Left ventricle myocardium inferior (tissue), 1 donor: ENCODE measurements around the gene CDON. TPM values are rescaled to one million over a fixed set of nuclear protein-coding genes. Genes with fewer than 3 reads are reported as not detected.

Experiments used
- DNase-seq: peaks from one replicate; pipeline ENCODE4 v3.0.0-alpha.2; 2020
- H3K27ac ChIP-seq: fragments of 200-600 bp; replicated peaks from 2 replicates; pipeline ENCODE4 v1.8.0; 2021
- H3K27me3 ChIP-seq: fragments of 200-600 bp; 2 replicates; pipeline ENCODE4 v1.8.0; 2021; ENCODE audit warnings: low read depth
- H3K36me3 ChIP-seq: fragments of 200-600 bp; 2 replicates; pipeline ENCODE4 v1.8.0; 2021
- H3K4me1 ChIP-seq: fragments of 200-600 bp; 2 replicates; pipeline ENCODE4 v1.8.0; 2021
- H3K4me3 ChIP-seq: fragments of 200-600 bp; 2 replicates; pipeline ENCODE4 v1.8.0; 2021; ENCODE audit warnings: mild to moderate bottlenecking, moderate library complexity
- H3K9me3 ChIP-seq: fragments of 200-600 bp; replicated peaks from 2 replicates; pipeline ENCODE4 v1.8.0; 2021
- CTCF ChIP-seq: fragments of 200-600 bp; IDR thresholded peaks from 2 replicates; pipeline ENCODE4 v1.8.0; 2021; ENCODE audit warnings: antibody characterized with exemption, mild to moderate bottlenecking, borderline replicate concordance
- intact Hi-C: fragments of 100-400 bp; cut with micrococcal nuclease; formaldehyde crosslinking; loops from one replicate; pipeline ENCODE4 v1.11.0; 2022
- total RNA-seq: library from RNA; stranded (reverse); fragmentation: NEBNext Ultra II Directional; extraction: Animal tissue kit (Norgen Biotek cat#: 25700); gene quantifications from one replicate; pipeline ENCODE4 v1.2.1, GENCODE V29; 2021
- donor health status: DM: no; HTN: yes; CAD: no; lungs with severe emphysema.

The CDON gene
- total RNA-seq, 1 donor from 2014 or later: 9.9 TPM

- H3K4me3 ChIP-seq: no peak overlapping the region
- H3K27me3 ChIP-seq: peaks cover 25% of the 10 kb centered on the region
- TF ChIP-seq CTCF: no peak
- peaks cover 25% of the 10 kb centered on the region for H3K4me1 ChIP-seq
- DNase-seq: no peak
- intact Hi-C loops: no loop called here
- H3K9me3 ChIP-seq: no peaks in the 10 kb centered on the region
- peak overlapping the region; percentile 3 for H3K27ac ChIP-seq
- no peaks in the 10 kb centered on the region for H3K36me3 ChIP-seq
These were observed 113.1 kb downstream of the CDON start for GRCh38 chr11:125949271-125950177.

- Histone ChIP-seq H3K36me3 (no peaks in the 10 kb centered on the region), H3K9me3 (no peaks in the 10 kb centered on the region), H3K4me1 (peaks cover 25% of the 10 kb centered on the region), H3K27ac (no peak overlapping the region), H3K4me3 (no peak overlapping the region), H3K27me3 (peaks cover 29% of the 10 kb centered on the region)
- no peak for DNase-seq
- no peak for TF ChIP-seq CTCF
- intact Hi-C loops: no loop called here
These were observed 114.2 kb downstream of the CDON start for GRCh38 chr11:125948278-125949051.

GRCh38 chr11:125947419-125948277 lies 115.0 kb downstream of the CDON start:
- no peak for DNase-seq
- no peak for TF ChIP-seq CTCF
- intact Hi-C loops: no loop called here

GRCh38 chr11:125946712-125947418 lies 115.8 kb downstream of the CDON start:
- TF ChIP-seq CTCF: no peak
- H3K9me3 ChIP-seq: no peaks in the 10 kb centered on the region
- H3K27me3 ChIP-seq: peaks cover 29% of the 10 kb centered on the region
- H3K27ac ChIP-seq: no peak overlapping the region
- no peaks in the 10 kb centered on the region for H3K36me3 ChIP-seq
- peaks cover 22% of the 10 kb centered on the region for H3K4me1 ChIP-seq
- no peak overlapping the region for H3K4me3 ChIP-seq
- no peak for DNase-seq
- intact Hi-C loops: no loop called here

More at GRCh38 chr11:125947419-125948277, 115.0 kb downstream of the CDON start:
- Histone ChIP-seq H3K4me3 (no peak overlapping the region), H3K9me3 (no peaks in the 10 kb centered on the region), H3K27ac (no peak overlapping the region), H3K27me3 (peaks cover 29% of the 10 kb centered on the region), H3K36me3 (no peaks in the 10 kb centered on the region), H3K4me1 (peaks cover 20% of the 10 kb centered on the region)
